ENCODE measurements around the gene LRRK2.
"Not testable (repeated sequence)": the region's sequence is repeated elsewhere in the genome, so short reads cannot be mapped to it uniquely, and the experiment has no call there.

The LRRK2 gene

GRCh38 chr12:40238979-40239378 lies 14.2 kb downstream of the LRRK2 start:
- DNase-seq: no peak
- in situ Hi-C loops (cut with MboI; ENCODE audit: low pct_unique_long_range_greater_than_20kb, low sequenced_read_pairs): no loop called here

- DNase-seq: no peak
- in situ Hi-C loops (cut with MboI; ENCODE audit: low pct_unique_long_range_greater_than_20kb, low sequenced_read_pairs): no loop called here
Observed at GRCh38 chr12:40240779-40241178, 16.0 kb downstream of the LRRK2 start.

- DNase-seq: no peak
- in situ Hi-C loops (cut with MboI; ENCODE audit: low pct_unique_long_range_greater_than_20kb, low sequenced_read_pairs): no loop called here
Observed at GRCh38 chr12:40241741-40242140, 16.9 kb downstream of the LRRK2 start.

- DNase-seq; in situ Hi-C loops (cut with MboI; ENCODE audit: low pct_unique_long_range_greater_than_20kb, low sequenced_read_pairs): not testable (repeated sequence)
Observed at GRCh38 chr12:40244526-40245156, 19.8 kb downstream of the LRRK2 start.

GRCh38 chr12:40248034-40248433 lies 23.2 kb downstream of the LRRK2 start:
- no peak for DNase-seq
- in situ Hi-C loops (cut with MboI; ENCODE audit: low pct_unique_long_range_greater_than_20kb, low sequenced_read_pairs): no loop called here

- in situ Hi-C loops (cut with MboI; ENCODE audit: low pct_unique_long_range_greater_than_20kb, low sequenced_read_pairs): no loop called here
- no peak for DNase-seq
Observed at GRCh38 chr12:40248585-40249297, 23.9 kb downstream of the LRRK2 start.

- in situ Hi-C loops (cut with MboI; ENCODE audit: low pct_unique_long_range_greater_than_20kb, low sequenced_read_pairs); DNase-seq: not testable (repeated sequence)
Observed at GRCh38 chr12:40250652-40251051, 25.9 kb downstream of the LRRK2 start.

- no peak for DNase-seq
- in situ Hi-C loops (cut with MboI; ENCODE audit: low pct_unique_long_range_greater_than_20kb, low sequenced_read_pairs): no loop called here
Observed at GRCh38 chr12:40253936-40254335, 29.1 kb downstream of the LRRK2 start.

GRCh38 chr12:40254455-40255085 lies 29.8 kb downstream of the LRRK2 start:
- no peak for DNase-seq
- in situ Hi-C loops (cut with MboI; ENCODE audit: low pct_unique_long_range_greater_than_20kb, low sequenced_read_pairs): no loop called here

- DNase-seq: no peak
- in situ Hi-C loops (cut with MboI; ENCODE audit: low pct_unique_long_range_greater_than_20kb, low sequenced_read_pairs): no loop called here
Observed at GRCh38 chr12:40258371-40258770, 33.6 kb downstream of the LRRK2 start.

GRCh38 chr12:40261937-40262336 lies 37.1 kb downstream of the LRRK2 start:
- in situ Hi-C loops (cut with MboI; ENCODE audit: low pct_unique_long_range_greater_than_20kb, low sequenced_read_pairs): no loop called here
- DNase-seq: no peak

GRCh38 chr12:40262657-40263056 lies 37.9 kb downstream of the LRRK2 start:
- in situ Hi-C loops (cut with MboI; ENCODE audit: low pct_unique_long_range_greater_than_20kb, low sequenced_read_pairs): no loop called here
- no peak for DNase-seq

- DNase-seq: no peak
- in situ Hi-C loops (cut with MboI; ENCODE audit: low pct_unique_long_range_greater_than_20kb, low sequenced_read_pairs): no loop called here
Observed at GRCh38 chr12:40263616-40264409, 39.0 kb downstream of the LRRK2 start.

GRCh38 chr12:40271981-40272664 lies 47.3 kb downstream of the LRRK2 start:
- in situ Hi-C loops (cut with MboI; ENCODE audit: low pct_unique_long_range_greater_than_20kb, low sequenced_read_pairs): no loop called here
- DNase-seq: no peak

GRCh38 chr12:40281791-40282364 lies 57.1 kb downstream of the LRRK2 start:
- in situ Hi-C loops (cut with MboI; ENCODE audit: low pct_unique_long_range_greater_than_20kb, low sequenced_read_pairs): no loop called here

GRCh38 chr12:40286583-40286982 lies 61.8 kb downstream of the LRRK2 start:
- in situ Hi-C loops (cut with MboI; ENCODE audit: low pct_unique_long_range_greater_than_20kb, low sequenced_read_pairs): no loop called here
- DNase-seq: no peak

More at GRCh38 chr12:40281791-40282364, 57.1 kb downstream of the LRRK2 start:
- DNase-seq: no peak

- in situ Hi-C loops (cut with MboI; ENCODE audit: low pct_unique_long_range_greater_than_20kb, low sequenced_read_pairs): no loop called here
- DNase-seq: no peak
Observed at GRCh38 chr12:40287369-40287975, 62.7 kb downstream of the LRRK2 start.

GRCh38 chr12:40292788-40293429 lies 68.1 kb downstream of the LRRK2 start:
- in situ Hi-C loops (cut with MboI; ENCODE audit: low pct_unique_long_range_greater_than_20kb, low sequenced_read_pairs): no loop called here
- no peak for DNase-seq

Measured in KBM-7 (cell line).